ENCODE data around the gene CACNA1S. TPM values are rescaled to one million over a fixed set of nuclear protein-coding genes. Genes with fewer than 3 reads are reported as not detected.

Gene CACNA1S
- total and polyA plus RNA-seq, 2 of the 13 experiments (the other 11 are each of a cell fraction or from before 2014, with no cell fraction given) = not detected

- in situ Hi-C loops (cut with HindIII; ENCODE audit: extremely low pct_ligation_motif_present, low pct_unique_long_range_greater_than_20kb) = no loop called here
- Histone ChIP-seq H3K36me3 (replicated peaks in 1 of 2; ENCODE audit: control insufficient read depth in 1 of 2, insufficient read depth in 2 of 2, low read length in 2 of 2) (no peaks in the 10 kb centered on the region), H2AFZ (ENCODE audit: low read length) (no peak overlapping the region), H3K4me3 (replicated peaks in 1 of 3; ENCODE audit: insufficient read depth in 1 of 3, low read depth in 2 of 3, low read length in 3 of 3) (no peak overlapping the region), H3K9ac (ENCODE audit: insufficient read depth, low read depth, low read length) (no peak overlapping the region), H3K9me3 (ENCODE audit: low read length) (no peaks in the 10 kb centered on the region), H3K79me2 (ENCODE audit: insufficient read depth, low read length) (no peaks in the 10 kb centered on the region), H3K4me2 (ENCODE audit: low read depth, low read length) (no peak overlapping the region), H3K27ac (ENCODE audit: extremely low read length, insufficient read depth, low read length) (no peak overlapping the region), H3K4me1 (ENCODE audit: insufficient read depth, low read length) (no peaks in the 10 kb centered on the region), H4K20me1 (ENCODE audit: insufficient read depth, low read length) (no peaks in the 10 kb centered on the region), H3K27me3 (ENCODE audit: control insufficient read depth in 1 of 2, insufficient read depth in 2 of 2, low read length in 2 of 2) (peaks cover 2 to 35% of the 10 kb centered on the region in 2 experiments)
- FAIRE-seq (no peak), ATAC-seq (no peak), DNase-seq (ENCODE audit: low spot score) (no peak)
- POLR2A ChIA-PET = no interaction called here
- CTCF ChIA-PET (ENCODE audit: low intra/inter-chr PET ratio, low total read pairs) = no interaction called here
- TF ChIP-seq MEIS1 (CRISPR knock-in tag; IDR thresholded peaks at IDR 0.05; ENCODE audit: borderline replicate concordance) = no peak
- TF ChIP-seq TEAD2 (CRISPR knock-in tag; IDR thresholded peaks at IDR 0.05) = no peak
- no peak for TF ChIP-seq TMF1 (CRISPR knock-in tag; IDR thresholded peaks at IDR 0.05; ENCODE audit: low read depth)
- TF ChIP-seq ZNF414 (CRISPR knock-in tag; IDR thresholded peaks at IDR 0.05) = no peak
- no TSS peak for BruUV-seq (replicated peaks)
- intact Hi-C loops (cut with micrococcal nuclease; ENCODE audit: unreplicated experiment) = no loop called here
- 29% methylated on average over 2 of the region's 4 CpGs for WGBS (ENCODE audit: low lambda C conversion rate)
Observed at GRCh38 chr1:201090541-201090940, 21.7 kb downstream of the CACNA1S start.

DNA sequence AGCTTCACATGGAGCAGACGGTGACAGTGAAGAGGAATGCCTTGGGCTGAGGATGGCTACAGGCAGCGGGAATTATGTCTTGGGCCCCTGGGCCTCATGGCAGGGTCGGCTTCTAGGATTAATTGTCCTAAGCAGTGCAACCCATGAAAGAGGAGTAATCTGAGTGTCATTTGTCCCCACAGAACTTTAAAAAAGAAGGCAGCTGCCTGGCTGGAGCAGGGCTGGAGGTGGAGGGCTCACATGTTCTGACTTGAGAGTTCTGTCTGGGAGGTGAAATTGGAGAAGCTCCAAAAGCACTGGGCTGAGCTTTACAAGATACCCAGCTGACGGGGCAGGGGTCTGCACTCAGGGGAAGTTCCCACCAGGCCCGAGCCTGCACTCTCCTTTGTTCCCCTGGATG, 22.6 kb downstream of the CACNA1S start:
- FAIRE-seq (no peak), ATAC-seq (no peak), DNase-seq (ENCODE audit: low spot score) (no peak)
- in situ Hi-C loops (cut with HindIII; ENCODE audit: extremely low pct_ligation_motif_present, low pct_unique_long_range_greater_than_20kb) (no loop called here), intact Hi-C loops (cut with micrococcal nuclease; ENCODE audit: unreplicated experiment) (no loop called here)
- no TSS peak for BruUV-seq (replicated peaks)
- H3K9me3 ChIP-seq (ENCODE audit: low read length) = no peaks in the 10 kb centered on the region
- CTCF ChIA-PET (ENCODE audit: low intra/inter-chr PET ratio, low total read pairs) = no interaction called here
- POLR2A ChIA-PET = no interaction called here
- H3K27me3 ChIP-seq (ENCODE audit: control insufficient read depth in 1 of 2, insufficient read depth in 2 of 2, low read length in 2 of 2) = peaks cover 4 to 35% of the 10 kb centered on the region in 2 experiments
- no peak overlapping the region for H3K27ac ChIP-seq (ENCODE audit: extremely low read length, insufficient read depth, low read length)
- H3K4me1 ChIP-seq (ENCODE audit: insufficient read depth, low read length) = no peaks in the 10 kb centered on the region
- H3K4me2 ChIP-seq (ENCODE audit: low read depth, low read length) = no peak overlapping the region
- H3K9ac ChIP-seq (ENCODE audit: insufficient read depth, low read depth, low read length) = no peak overlapping the region
- no peak overlapping the region for H3K4me3 ChIP-seq (replicated peaks in 1 of 3; ENCODE audit: insufficient read depth in 1 of 3, low read depth in 2 of 3, low read length in 3 of 3)
- no peaks in the 10 kb centered on the region for H3K36me3 ChIP-seq (replicated peaks in 1 of 2; ENCODE audit: control insufficient read depth in 1 of 2, insufficient read depth in 2 of 2, low read length in 2 of 2)
- H4K20me1 ChIP-seq (ENCODE audit: insufficient read depth, low read length) = no peaks in the 10 kb centered on the region
- H2AFZ ChIP-seq (ENCODE audit: low read length) = no peak overlapping the region
- H3K79me2 ChIP-seq (ENCODE audit: insufficient read depth, low read length) = no peaks in the 10 kb centered on the region
- 3% methylated on average over 4 of the region's 5 CpGs for WGBS (ENCODE audit: low lambda C conversion rate)
- no peak for TF ChIP-seq ZNF160 (CRISPR knock-in tag; IDR thresholded peaks at IDR 0.05)
- no peak for TF ChIP-seq CCAR2 (optimal IDR thresholded peaks at IDR 0.05; ENCODE audit: low read depth, low read length)
- TF ChIP-seq SP140L (CRISPR knock-in tag; IDR thresholded peaks at IDR 0.05; ENCODE audit: borderline replicate concordance) = no peak
- no peak for TF ChIP-seq ZBTB7B (CRISPR knock-in tag; IDR thresholded peaks at IDR 0.05)
- no peak for TF ChIP-seq SIN3B (IDR thresholded peaks at IDR 0.05; ENCODE audit: low read length)
- no peak for TF ChIP-seq TFAP4 (IDR thresholded peaks at IDR 0.05; ENCODE audit: borderline replicate concordance, low read depth)
- no peak for TF ChIP-seq SATB2 (CRISPR knock-in tag; IDR thresholded peaks at IDR 0.05)
- no peak for TF ChIP-seq ZNF501 (CRISPR knock-in tag; IDR thresholded peaks at IDR 0.05)
- no peak for TF ChIP-seq PBX2 (CRISPR knock-in tag; IDR thresholded peaks at IDR 0.05)
- no peak for TF ChIP-seq HOXA7 (CRISPR knock-in tag; IDR thresholded peaks at IDR 0.05)
- no peak for TF ChIP-seq ZNF766 (CRISPR knock-in tag; IDR thresholded peaks at IDR 0.05; ENCODE audit: borderline replicate concordance)
- no peak for TF ChIP-seq MYNN (CRISPR knock-in tag; IDR thresholded peaks at IDR 0.05; ENCODE audit: low read depth)
- TF ChIP-seq ZNF143 (CRISPR knock-in tag; IDR thresholded peaks at IDR 0.05) = no peak
- no peak for TF ChIP-seq MTF1 (CRISPR knock-in tag; IDR thresholded peaks at IDR 0.05)
